ENCODE results near the gene COX7A2. TPM values are rescaled to one million over a fixed set of nuclear protein-coding genes. Genes with fewer than 3 reads are reported as not detected.

Gene COX7A2
- total and polyA plus RNA-seq, 2 of the 13 experiments (the other 11 are each of a cell fraction or from before 2014, with no cell fraction given), result 407 to 556 TPM

- TF ChIP-seq PAXIP1 (CRISPR knock-in tag; conservative IDR thresholded peaks at IDR 0.05) (peak; percentile 52), ZNF3 (CRISPR knock-in tag; IDR thresholded peaks at IDR 0.05) (no peak), ZNF605 (CRISPR knock-in tag; IDR thresholded peaks at IDR 0.05) (peak; percentile 94), SIX4 (CRISPR knock-in tag; IDR thresholded peaks at IDR 0.05) (no peak), ZNF746 (CRISPR knock-in tag; IDR thresholded peaks at IDR 0.05) (peak; percentile 100), PHF20 (CRISPR knock-in tag; IDR thresholded peaks at IDR 0.05) (peak; percentile 72), HNRNPL (IDR thresholded peaks at IDR 0.05; ENCODE audit: low read depth, low read length) (peak; percentile 25; the same call in 1 of the 2 replicates), IKZF4 (CRISPR knock-in tag; IDR thresholded peaks at IDR 0.05; ENCODE audit: borderline replicate concordance, low read depth, not compliant biosample characterization) (peak; percentile 60), ZKSCAN8 (CRISPR knock-in tag; IDR thresholded peaks at IDR 0.05; ENCODE audit: borderline replicate concordance) (no peak), ZC3H13 (CRISPR knock-in tag; IDR thresholded peaks at IDR 0.05) (no peak), SKI (IDR thresholded peaks at IDR 0.05; ENCODE audit: partially characterized antibody) (no peak), CREBL2 (CRISPR knock-in tag; IDR thresholded peaks at IDR 0.05; ENCODE audit: borderline replicate concordance) (peak; percentile 79; the same call in 1 of the 2 replicates), ERF (CRISPR knock-in tag; IDR thresholded peaks at IDR 0.05) (peak; percentile 88; the same call in 1 of the 2 replicates), ZNF264 (CRISPR knock-in tag; IDR thresholded peaks at IDR 0.05) (no peak), HNRNPH1 (optimal IDR thresholded peaks at IDR 0.05; ENCODE audit: low read depth, low read length) (no peak), ZNF260 (CRISPR knock-in tag; IDR thresholded peaks at IDR 0.05; ENCODE audit: borderline replicate concordance, low read depth) (no peak), GLI4 (CRISPR knock-in tag; IDR thresholded peaks at IDR 0.05; ENCODE audit: borderline replicate concordance) (no peak), ZNF24 (IDR thresholded peaks at IDR 0.05) (no peak)
- TF ChIP-seq, protein P1, sequence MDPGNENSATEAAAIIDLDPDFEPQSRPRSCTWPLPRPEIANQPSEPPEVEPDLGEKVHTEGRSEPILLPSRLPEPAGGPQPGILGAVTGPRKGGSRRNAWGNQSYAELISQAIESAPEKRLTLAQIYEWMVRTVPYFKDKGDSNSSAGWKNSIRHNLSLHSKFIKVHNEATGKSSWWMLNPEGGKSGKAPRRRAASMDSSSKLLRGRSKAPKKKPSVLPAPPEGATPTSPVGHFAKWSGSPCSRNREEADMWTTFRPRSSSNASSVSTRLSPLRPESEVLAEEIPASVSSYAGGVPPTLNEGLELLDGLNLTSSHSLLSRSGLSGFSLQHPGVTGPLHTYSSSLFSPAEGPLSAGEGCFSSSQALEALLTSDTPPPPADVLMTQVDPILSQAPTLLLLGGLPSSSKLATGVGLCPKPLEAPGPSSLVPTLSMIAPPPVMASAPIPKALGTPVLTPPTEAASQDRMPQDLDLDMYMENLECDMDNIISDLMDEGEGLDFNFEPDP (CRISPR knock-in tag; conservative IDR thresholded peaks at IDR 0.05), result no peak
- TF ChIP-seq, protein P2, sequence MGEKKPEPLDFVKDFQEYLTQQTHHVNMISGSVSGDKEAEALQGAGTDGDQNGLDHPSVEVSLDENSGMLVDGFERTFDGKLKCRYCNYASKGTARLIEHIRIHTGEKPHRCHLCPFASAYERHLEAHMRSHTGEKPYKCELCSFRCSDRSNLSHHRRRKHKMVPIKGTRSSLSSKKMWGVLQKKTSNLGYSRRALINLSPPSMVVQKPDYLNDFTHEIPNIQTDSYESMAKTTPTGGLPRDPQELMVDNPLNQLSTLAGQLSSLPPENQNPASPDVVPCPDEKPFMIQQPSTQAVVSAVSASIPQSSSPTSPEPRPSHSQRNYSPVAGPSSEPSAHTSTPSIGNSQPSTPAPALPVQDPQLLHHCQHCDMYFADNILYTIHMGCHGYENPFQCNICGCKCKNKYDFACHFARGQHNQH (CRISPR knock-in tag; IDR thresholded peaks at IDR 0.05), result peak; percentile 78
- TF ChIP-seq, protein P3, sequence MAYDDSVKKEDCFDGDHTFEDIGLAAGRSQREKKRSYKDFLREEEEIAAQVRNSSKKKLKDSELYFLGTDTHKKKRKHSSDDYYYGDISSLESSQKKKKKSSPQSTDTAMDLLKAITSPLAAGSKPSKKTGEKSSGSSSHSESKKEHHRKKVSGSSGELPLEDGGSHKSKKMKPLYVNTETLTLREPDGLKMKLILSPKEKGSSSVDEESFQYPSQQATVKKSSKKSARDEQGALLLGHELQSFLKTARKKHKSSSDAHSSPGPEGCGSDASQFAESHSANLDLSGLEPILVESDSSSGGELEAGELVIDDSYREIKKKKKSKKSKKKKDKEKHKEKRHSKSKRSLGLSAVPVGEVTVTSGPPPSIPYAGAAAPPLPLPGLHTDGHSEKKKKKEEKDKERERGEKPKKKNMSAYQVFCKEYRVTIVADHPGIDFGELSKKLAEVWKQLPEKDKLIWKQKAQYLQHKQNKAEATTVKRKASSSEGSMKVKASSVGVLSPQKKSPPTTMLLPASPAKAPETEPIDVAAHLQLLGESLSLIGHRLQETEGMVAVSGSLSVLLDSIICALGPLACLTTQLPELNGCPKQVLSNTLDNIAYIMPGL (CRISPR knock-in tag; IDR thresholded peaks at IDR 0.05; ENCODE audit: borderline replicate concordance in 1 of 2, low read depth in 1 of 2), result peak; percentile 54 to 91
These were observed 41.2 kb upstream of the COX7A2 start, which contains the start of gene TMEM30A (continued) for GRCh38 chr6:75284632-75285282.

Measured in HepG2 (cell line).